ENCODE measurements around the gene PRR14.

DNA sequence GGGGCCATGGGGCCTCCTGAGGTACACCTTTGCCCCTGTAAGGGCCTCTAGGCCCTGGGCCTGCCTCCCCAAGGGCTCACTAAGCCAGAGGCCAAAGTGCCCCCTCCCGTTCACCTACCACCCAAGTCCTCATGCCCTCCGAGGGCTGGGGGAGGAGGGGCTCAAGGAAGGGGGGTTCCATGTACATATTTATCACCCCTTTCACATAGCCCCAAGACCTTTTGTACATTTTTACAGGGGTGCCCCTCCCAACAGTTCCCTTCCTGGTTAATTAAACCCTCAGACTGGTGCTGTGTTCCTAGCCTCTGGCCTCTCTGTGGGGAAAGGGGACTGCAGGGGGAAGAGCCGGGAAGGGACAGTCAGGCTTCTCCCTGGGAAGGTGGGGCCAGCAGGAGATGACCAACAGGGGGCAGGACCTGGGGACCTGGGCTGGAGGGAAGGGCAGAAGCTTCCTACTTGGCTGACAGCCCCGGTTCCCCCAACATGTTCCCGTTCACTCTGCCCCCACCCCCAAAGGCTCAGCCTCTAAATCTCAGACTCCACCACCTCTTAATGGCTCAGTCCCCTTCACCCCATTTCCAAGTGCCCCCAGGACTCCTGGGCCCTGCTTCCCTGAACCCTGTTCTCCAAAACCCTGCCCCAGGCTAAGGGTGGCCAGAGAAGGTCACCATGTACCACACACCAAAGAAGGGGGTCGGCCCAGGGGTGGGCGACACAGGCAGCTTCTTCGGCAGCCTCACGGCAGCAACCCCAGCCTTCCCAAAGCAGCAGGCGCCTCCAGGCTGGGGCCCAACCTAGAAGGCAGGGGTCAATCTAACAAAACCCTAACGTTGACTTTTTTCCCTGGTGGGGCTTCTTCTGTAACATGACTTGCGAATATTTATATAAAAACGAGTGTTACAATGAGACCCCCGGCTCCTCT lies 19.4 kb downstream of the PRR14 start:
- no peak for TF ChIP-seq CTCF (IDR thresholded peaks at IDR 0.05; ENCODE audit: low read depth, low read length, missing input control)
- TF ChIP-seq ATF3 (IDR thresholded peaks at IDR 0.05), result no peak
- no peak for TF ChIP-seq GABPA (IDR thresholded peaks at IDR 0.05 in 1 of 2, conservative IDR thresholded peaks at IDR 0.05 in 1 of 2)
- no peak for TF ChIP-seq HNF4G (IDR thresholded peaks at IDR 0.05)
- TF ChIP-seq YY1 (IDR thresholded peaks at IDR 0.05), result no peak
- TF ChIP-seq, protein P1, sequence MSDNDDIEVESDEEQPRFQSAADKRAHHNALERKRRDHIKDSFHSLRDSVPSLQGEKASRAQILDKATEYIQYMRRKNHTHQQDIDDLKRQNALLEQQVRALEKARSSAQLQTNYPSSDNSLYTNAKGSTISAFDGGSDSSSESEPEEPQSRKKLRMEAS (IDR thresholded peaks at IDR 0.05), result no peak
- TF ChIP-seq JUND (IDR thresholded peaks at IDR 0.05), result no peak
- TF ChIP-seq RAD21 (IDR thresholded peaks at IDR 0.05), result no peak
- no peak for TF ChIP-seq EGR1 (IDR thresholded peaks at IDR 0.05; ENCODE audit: low read depth in 2 of 2)
- TF ChIP-seq TAF1 (conservative IDR thresholded peaks at IDR 0.05), result no peak
- TF ChIP-seq, protein P2, sequence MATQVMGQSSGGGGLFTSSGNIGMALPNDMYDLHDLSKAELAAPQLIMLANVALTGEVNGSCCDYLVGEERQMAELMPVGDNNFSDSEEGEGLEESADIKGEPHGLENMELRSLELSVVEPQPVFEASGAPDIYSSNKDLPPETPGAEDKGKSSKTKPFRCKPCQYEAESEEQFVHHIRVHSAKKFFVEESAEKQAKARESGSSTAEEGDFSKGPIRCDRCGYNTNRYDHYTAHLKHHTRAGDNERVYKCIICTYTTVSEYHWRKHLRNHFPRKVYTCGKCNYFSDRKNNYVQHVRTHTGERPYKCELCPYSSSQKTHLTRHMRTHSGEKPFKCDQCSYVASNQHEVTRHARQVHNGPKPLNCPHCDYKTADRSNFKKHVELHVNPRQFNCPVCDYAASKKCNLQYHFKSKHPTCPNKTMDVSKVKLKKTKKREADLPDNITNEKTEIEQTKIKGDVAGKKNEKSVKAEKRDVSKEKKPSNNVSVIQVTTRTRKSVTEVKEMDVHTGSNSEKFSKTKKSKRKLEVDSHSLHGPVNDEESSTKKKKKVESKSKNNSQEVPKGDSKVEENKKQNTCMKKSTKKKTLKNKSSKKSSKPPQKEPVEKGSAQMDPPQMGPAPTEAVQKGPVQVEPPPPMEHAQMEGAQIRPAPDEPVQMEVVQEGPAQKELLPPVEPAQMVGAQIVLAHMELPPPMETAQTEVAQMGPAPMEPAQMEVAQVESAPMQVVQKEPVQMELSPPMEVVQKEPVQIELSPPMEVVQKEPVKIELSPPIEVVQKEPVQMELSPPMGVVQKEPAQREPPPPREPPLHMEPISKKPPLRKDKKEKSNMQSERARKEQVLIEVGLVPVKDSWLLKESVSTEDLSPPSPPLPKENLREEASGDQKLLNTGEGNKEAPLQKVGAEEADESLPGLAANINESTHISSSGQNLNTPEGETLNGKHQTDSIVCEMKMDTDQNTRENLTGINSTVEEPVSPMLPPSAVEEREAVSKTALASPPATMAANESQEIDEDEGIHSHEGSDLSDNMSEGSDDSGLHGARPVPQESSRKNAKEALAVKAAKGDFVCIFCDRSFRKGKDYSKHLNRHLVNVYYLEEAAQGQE (IDR thresholded peaks at IDR 0.05), result no peak
- no peak for TF ChIP-seq SP1 (IDR thresholded peaks at IDR 0.05)
- no peak for TF ChIP-seq RXRA (IDR thresholded peaks at IDR 0.05)
- TF ChIP-seq ZBTB33 (IDR thresholded peaks at IDR 0.05), result no peak
